ENCODE data around the gene RGS3.

DNA sequence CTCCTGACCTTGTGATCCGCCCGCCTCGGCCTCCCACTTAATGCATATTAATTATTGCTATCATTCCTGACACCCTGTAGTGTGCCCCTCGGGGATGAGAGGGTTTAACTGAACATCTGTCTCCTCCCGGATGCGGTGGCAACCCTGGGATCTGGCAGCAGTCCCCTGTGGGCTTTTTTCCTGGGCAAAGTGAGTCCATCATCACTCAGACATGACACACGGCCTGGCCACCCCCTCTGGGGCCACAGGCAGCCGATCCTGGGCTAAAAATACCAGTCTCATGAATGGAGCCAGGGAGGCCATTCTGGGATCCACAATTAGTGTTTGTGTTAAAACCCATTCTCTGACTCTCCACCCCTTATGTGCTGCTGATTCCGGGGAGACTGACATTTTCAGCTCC lies 161.2 kb downstream of the RGS3 start:
- no peak for TF ChIP-seq NBN (IDR thresholded peaks at IDR 0.05)
- TF ChIP-seq, protein P1, sequence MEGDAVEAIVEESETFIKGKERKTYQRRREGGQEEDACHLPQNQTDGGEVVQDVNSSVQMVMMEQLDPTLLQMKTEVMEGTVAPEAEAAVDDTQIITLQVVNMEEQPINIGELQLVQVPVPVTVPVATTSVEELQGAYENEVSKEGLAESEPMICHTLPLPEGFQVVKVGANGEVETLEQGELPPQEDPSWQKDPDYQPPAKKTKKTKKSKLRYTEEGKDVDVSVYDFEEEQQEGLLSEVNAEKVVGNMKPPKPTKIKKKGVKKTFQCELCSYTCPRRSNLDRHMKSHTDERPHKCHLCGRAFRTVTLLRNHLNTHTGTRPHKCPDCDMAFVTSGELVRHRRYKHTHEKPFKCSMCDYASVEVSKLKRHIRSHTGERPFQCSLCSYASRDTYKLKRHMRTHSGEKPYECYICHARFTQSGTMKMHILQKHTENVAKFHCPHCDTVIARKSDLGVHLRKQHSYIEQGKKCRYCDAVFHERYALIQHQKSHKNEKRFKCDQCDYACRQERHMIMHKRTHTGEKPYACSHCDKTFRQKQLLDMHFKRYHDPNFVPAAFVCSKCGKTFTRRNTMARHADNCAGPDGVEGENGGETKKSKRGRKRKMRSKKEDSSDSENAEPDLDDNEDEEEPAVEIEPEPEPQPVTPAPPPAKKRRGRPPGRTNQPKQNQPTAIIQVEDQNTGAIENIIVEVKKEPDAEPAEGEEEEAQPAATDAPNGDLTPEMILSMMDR (IDR thresholded peaks at IDR 0.05 in 2 of 3, conservative IDR thresholded peaks at IDR 0.05 in 1 of 3; ENCODE audit: control insufficient read depth in 2 of 3, extremely low read depth in 1 of 3, insufficient read depth in 1 of 3, low read depth in 3 of 3, low read length in 3 of 3): no peak
- TF ChIP-seq PAX5 (IDR thresholded peaks at IDR 0.05; ENCODE audit: borderline replicate concordance, low read depth, low read length): no peak
- no peak for TF ChIP-seq POLR2A (IDR thresholded peaks at IDR 0.05; ENCODE audit: low read depth, low read length)
- no peak for TF ChIP-seq MTA2 (IDR thresholded peaks at IDR 0.05; ENCODE audit: low read depth)
- TF ChIP-seq, protein P2, sequence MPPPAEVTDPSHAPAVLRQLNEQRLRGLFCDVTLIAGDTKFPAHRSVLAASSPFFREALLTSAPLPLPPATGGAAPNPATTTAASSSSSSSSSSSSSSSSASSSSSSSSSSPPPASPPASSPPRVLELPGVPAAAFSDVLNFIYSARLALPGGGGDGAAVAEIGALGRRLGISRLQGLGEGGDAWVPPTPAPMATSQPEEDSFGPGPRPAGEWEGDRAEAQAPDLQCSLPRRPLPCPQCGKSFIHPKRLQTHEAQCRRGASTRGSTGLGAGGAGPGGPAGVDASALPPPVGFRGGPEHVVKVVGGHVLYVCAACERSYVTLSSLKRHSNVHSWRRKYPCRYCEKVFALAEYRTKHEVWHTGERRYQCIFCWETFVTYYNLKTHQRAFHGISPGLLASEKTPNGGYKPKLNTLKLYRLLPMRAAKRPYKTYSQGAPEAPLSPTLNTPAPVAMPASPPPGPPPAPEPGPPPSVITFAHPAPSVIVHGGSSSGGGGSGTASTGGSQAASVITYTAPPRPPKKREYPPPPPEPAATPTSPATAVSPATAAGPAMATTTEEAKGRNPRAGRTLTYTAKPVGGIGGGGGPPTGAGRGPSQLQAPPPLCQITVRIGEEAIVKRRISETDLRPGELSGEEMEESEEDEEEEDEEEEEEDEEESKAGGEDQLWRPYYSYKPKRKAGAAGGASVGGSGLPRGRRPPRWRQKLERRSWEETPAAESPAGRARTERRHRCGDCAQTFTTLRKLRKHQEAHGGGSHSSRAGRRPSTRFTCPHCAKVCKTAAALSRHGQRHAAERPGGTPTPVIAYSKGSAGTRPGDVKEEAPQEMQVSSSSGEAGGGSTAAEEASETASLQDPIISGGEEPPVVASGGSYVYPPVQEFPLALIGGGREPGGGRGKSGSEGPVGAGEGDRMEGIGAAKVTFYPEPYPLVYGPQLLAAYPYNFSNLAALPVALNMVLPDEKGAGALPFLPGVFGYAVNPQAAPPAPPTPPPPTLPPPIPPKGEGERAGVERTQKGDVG (CRISPR knock-in tag; IDR thresholded peaks at IDR 0.05): no peak

All from GM12878 (cell line).